Ishikawa (cell line): Measurements from ENCODE around the gene TBC1D8B.

Source experiments
- CEBPB ChIP-seq: IDR thresholded peaks from 2 replicates; pipeline ENCODE4 v1.6.1; 2012
- CREB1 ChIP-seq: IDR thresholded peaks from 2 replicates; pipeline ENCODE4 v1.6.1; 2012; ENCODE audit warnings: low read depth
- EGR1 ChIP-seq: IDR thresholded peaks from 2 replicates; pipeline ENCODE4 v1.6.1; 2012
- EP300 ChIP-seq: IDR thresholded peaks from 2 replicates; pipeline ENCODE4 v1.6.1; 2012; ENCODE audit warnings: borderline replicate concordance
- FOXM1 ChIP-seq: IDR thresholded peaks from 2 replicates; pipeline ENCODE4 v1.6.1; 2012; ENCODE audit warnings: low read depth, borderline replicate concordance
- NFIC ChIP-seq: IDR thresholded peaks from 2 replicates; pipeline ENCODE4 v1.6.1; 2012
- RAD21 ChIP-seq: IDR thresholded peaks from 2 replicates; pipeline ENCODE4 v1.6.1; 2012; ENCODE audit warnings: low read depth
- REST ChIP-seq: IDR thresholded peaks from 2 replicates; pipeline ENCODE4 v1.6.1; 2012; ENCODE audit warnings: low read depth, mild to moderate bottlenecking
- TAF1 ChIP-seq: IDR thresholded peaks from 2 replicates; pipeline ENCODE4 v1.6.1; 2012; ENCODE audit warnings: low read depth, mild to moderate bottlenecking
- TCF12 ChIP-seq: IDR thresholded peaks from 2 replicates; pipeline ENCODE4 v1.6.1; 2012; ENCODE audit warnings: low read depth
- TEAD4 ChIP-seq: IDR thresholded peaks from 2 replicates; pipeline ENCODE4 v1.6.1; 2012
- YY1 ChIP-seq: IDR thresholded peaks from 2 replicates; pipeline ENCODE4 v1.6.1; 2012; ENCODE audit warnings: low read depth
- ZBTB7A ChIP-seq: IDR thresholded peaks from 2 replicates; pipeline ENCODE4 v1.6.1; 2012; ENCODE audit warnings: low read depth
- TF ChIP-seq, protein P1 (sequence below): IDR thresholded peaks from 2 replicates; pipeline ENCODE4 v1.6.1; 2012
- TF ChIP-seq, protein P2 (sequence below): IDR thresholded peaks from 2 replicates; pipeline ENCODE4 v1.6.1; 2012

Gene TBC1D8B

GRCh38 chrX:106894978-106895452 lies 92.5 kb downstream of the TBC1D8B start:
- TF ChIP-seq CEBPB: no peak
- TF ChIP-seq NFIC: 0 out of 2 replicates have a peak, but pooled peaks have one; percentile 39

GRCh38 chrX:106897259-106897658 lies 94.8 kb downstream of the TBC1D8B start:
- TF ChIP-seq FOXM1 (no peak), YY1 (peak; percentile 77)

- TF ChIP-seq ZBTB7A (no peak), EP300 (no peak), RAD21 (peak; percentile 61)
Observed at GRCh38 chrX:106898462-106898861, 96.0 kb downstream of the TBC1D8B start.

- TF ChIP-seq, protein P1, sequence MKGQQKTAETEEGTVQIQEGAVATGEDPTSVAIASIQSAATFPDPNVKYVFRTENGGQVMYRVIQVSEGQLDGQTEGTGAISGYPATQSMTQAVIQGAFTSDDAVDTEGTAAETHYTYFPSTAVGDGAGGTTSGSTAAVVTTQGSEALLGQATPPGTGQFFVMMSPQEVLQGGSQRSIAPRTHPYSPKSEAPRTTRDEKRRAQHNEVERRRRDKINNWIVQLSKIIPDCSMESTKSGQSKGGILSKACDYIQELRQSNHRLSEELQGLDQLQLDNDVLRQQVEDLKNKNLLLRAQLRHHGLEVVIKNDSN: no peak
- no peak for TF ChIP-seq TAF1
Observed at GRCh38 chrX:106899276-106899675, 96.8 kb downstream of the TBC1D8B start.

DNA sequence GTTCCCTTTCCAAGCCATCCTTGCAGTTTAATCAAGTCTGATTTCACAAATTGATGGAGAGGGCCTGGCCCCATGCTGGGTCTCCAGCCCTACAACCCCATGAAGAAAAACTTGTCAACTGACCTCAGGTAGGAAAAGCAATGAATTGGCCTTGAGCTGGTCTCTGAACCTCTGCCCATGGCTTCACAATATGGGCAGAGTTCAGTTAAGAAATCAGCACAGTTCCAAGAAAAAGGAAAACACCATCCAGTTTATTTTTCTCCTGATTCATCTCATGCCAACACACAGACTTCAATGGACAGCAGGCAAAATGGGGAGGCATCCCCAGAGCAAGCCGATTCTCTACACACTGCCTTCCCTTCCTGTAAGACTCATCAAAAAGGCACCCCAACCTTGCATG lies 97.4 kb downstream of the TBC1D8B start:
- TF ChIP-seq REST: no peak
- TF ChIP-seq CEBPB: no peak
- TF ChIP-seq FOXM1: no peak
- TF ChIP-seq EGR1: no peak
- no peak for TF ChIP-seq TAF1
- TF ChIP-seq TEAD4: no peak
- no peak for TF ChIP-seq YY1
- TF ChIP-seq, protein P2, sequence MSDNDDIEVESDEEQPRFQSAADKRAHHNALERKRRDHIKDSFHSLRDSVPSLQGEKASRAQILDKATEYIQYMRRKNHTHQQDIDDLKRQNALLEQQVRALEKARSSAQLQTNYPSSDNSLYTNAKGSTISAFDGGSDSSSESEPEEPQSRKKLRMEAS: no peak

DNA sequence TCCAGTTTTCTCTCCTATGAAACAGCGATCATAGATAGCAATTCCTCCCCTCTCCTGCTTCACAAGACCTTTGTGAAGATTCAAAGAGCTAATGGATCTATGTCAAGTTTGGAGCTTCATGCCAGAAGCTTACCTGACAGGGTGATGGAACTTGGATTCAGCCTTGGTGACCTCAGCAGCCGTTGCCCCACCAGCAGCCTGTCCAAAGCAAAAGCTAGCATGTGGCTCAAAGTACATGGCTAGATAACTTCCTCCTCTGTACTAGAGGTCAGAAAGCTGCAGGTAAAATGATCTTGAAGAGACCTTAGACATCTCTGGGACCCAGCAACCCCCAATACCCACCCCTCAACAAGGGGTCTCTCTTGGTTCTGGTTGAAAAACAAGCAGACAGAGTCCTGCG lies 98.9 kb downstream of the TBC1D8B start:
- TF ChIP-seq EP300 (no peak), FOXM1 (no peak), RAD21 (no peak)

DNA sequence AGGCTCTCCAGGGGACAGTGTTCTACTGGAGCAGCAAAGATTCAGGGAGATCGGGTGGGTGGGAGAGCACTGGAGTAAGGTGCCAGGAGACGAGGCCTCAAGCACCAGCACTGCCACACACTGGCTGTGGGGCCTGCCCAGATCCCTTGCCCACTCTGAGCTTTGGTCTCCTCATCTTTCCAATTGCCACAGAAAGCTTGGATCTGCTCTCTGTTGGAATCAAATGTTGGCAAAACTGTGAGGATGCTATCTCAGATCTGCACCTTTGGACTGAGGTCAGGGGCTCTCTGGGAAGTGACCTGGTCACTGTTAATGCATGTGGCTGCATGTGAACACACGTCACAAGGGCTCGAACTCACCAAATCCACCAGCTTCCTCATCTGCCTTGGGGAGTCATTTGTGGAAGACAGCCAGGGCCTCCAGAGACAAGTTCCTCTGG lies 99.3 kb downstream of the TBC1D8B start:
- TF ChIP-seq RAD21: no peak
- no peak for TF ChIP-seq EP300
- TF ChIP-seq FOXM1: no peak
- TF ChIP-seq, protein P2: no peak

- TF ChIP-seq ZBTB7A (no peak), FOXM1 (no peak), TEAD4 (no peak), TAF1 (no peak), RAD21 (no peak), EP300 (no peak), EGR1 (no peak), CEBPB (no peak), CREB1 (no peak), REST (no peak), TCF12 (no peak), NFIC (no peak), YY1 (no peak)
- TF ChIP-seq, protein P1: no peak
- TF ChIP-seq, protein P2: no peak
Observed at GRCh38 chrX:106902684-106903083, 100.2 kb downstream of the TBC1D8B start.
